Measurements from ENCODE around the gene NUP42.

- TF ChIP-seq JUN (CRISPR knock-in tag; IDR thresholded peaks at IDR 0.05) (no peak), ESRRA (CRISPR knock-in tag; IDR thresholded peaks at IDR 0.05; ENCODE audit: borderline replicate concordance) (no peak), STAT6 (CRISPR knock-in tag; conservative IDR thresholded peaks at IDR 0.05; ENCODE audit: low read depth) (no peak), ZNF416 (CRISPR knock-in tag; IDR thresholded peaks at IDR 0.05) (no peak), TCF7 (CRISPR knock-in tag; IDR thresholded peaks at IDR 0.05; ENCODE audit: low read depth) (no peak)
- TF ChIP-seq, protein P1, sequence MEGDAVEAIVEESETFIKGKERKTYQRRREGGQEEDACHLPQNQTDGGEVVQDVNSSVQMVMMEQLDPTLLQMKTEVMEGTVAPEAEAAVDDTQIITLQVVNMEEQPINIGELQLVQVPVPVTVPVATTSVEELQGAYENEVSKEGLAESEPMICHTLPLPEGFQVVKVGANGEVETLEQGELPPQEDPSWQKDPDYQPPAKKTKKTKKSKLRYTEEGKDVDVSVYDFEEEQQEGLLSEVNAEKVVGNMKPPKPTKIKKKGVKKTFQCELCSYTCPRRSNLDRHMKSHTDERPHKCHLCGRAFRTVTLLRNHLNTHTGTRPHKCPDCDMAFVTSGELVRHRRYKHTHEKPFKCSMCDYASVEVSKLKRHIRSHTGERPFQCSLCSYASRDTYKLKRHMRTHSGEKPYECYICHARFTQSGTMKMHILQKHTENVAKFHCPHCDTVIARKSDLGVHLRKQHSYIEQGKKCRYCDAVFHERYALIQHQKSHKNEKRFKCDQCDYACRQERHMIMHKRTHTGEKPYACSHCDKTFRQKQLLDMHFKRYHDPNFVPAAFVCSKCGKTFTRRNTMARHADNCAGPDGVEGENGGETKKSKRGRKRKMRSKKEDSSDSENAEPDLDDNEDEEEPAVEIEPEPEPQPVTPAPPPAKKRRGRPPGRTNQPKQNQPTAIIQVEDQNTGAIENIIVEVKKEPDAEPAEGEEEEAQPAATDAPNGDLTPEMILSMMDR (IDR thresholded peaks at IDR 0.05): no peak
These were observed 22.4 kb downstream of the NUP42 start for GRCh38 chr7:23204241-23204640.
